Measurements from ENCODE around the gene ILDR1. TPM values are rescaled to one million over a fixed set of nuclear protein-coding genes. Genes with fewer than 3 reads are reported as not detected.

The ILDR1 gene
- total and polyA plus RNA-seq, 2 of the 4 experiments (the other 2 are of a cell fraction), result not detected

GRCh38 chr3:122003112-122003511 is 18.9 kb downstream of the ILDR1 start:
- no peak overlapping the region for H2AK5ac ChIP-seq (ENCODE audit: low read depth, low read length)
- H2BK5ac ChIP-seq (ENCODE audit: low read depth, low read length, poor library complexity, severe bottlenecking), result no peak overlapping the region
- intact Hi-C loops (cut with micrococcal nuclease), result no loop called here
- no peak for TF ChIP-seq NFE2L2 (IDR thresholded peaks at IDR 0.05; ENCODE audit: low read depth, low read length)
- POLR2A ChIA-PET (ENCODE audit: unreplicated experiment), result no interaction called here
- H2BK20ac ChIP-seq (ENCODE audit: low read depth, low read length), result no peak overlapping the region
- dilution Hi-C loops (cut with HindIII; ENCODE audit: low sequenced_read_pairs, unreplicated experiment), result no loop called here
- H2BK15ac ChIP-seq (ENCODE audit: low read depth, low read length), result no peak overlapping the region
- in situ Hi-C loops (cut with MboI; ENCODE audit: low sequenced_read_pairs), result no loop called here
- H4K8ac ChIP-seq (ENCODE audit: low read depth in 2 of 2, low read length in 2 of 2), result no peak overlapping the region
- H3K4ac ChIP-seq (ENCODE audit: low read depth, low read length), result no peak overlapping the region
- no peak overlapping the region for H3K56ac ChIP-seq (ENCODE audit: extremely low read depth, insufficient read depth, low read length)
- CTCF ChIA-PET, result no interaction called here
- no peak overlapping the region for H3K9ac ChIP-seq (ENCODE audit: low read depth, low read length)
- no peaks in the 10 kb centered on the region for H3K79me1 ChIP-seq (ENCODE audit: low read depth in 1 of 2, low read length in 2 of 2)
- H3K14ac ChIP-seq (replicated peaks; ENCODE audit: low read depth, low read length), result no peak overlapping the region
- no peak overlapping the region for H2AFZ ChIP-seq (replicated peaks; ENCODE audit: low read length, poor library complexity)
- H3K27ac ChIP-seq (ENCODE audit: insufficient read depth, low read length), result no peak overlapping the region
- DNase-seq (no peak), ATAC-seq (ENCODE audit: low read depth) (no peak)
- H3K9me1 ChIP-seq (ENCODE audit: insufficient read depth, low read length), result no peaks in the 10 kb centered on the region
- 100% methylated on average over 2 of the region's 6 CpGs; no CpG with 5 or more reads in 1 of the 2 experiments for WGBS, 2 experiments (ENCODE audit: extremely low coverage in 2 of 2, insufficient read length in 1 of 2)
- H4K20me1 ChIP-seq (ENCODE audit: insufficient read depth, low read length), result no peaks in the 10 kb centered on the region
- no peaks in the 10 kb centered on the region for H3K36me3 ChIP-seq (ENCODE audit: control insufficient read depth, insufficient read depth, low read length)
- no peak overlapping the region for H3K23ac ChIP-seq (ENCODE audit: low read depth, low read length)
- H3K27me3 ChIP-seq (ENCODE audit: control insufficient read depth, insufficient read depth, low read length), result no peaks in the 10 kb centered on the region; the same call in none of the 2 replicates
- no peaks in the 10 kb centered on the region; the same call in 1 of the 2 replicates for H3K4me1 ChIP-seq (ENCODE audit: control insufficient read depth, insufficient read depth, low read length)
- no peak overlapping the region for H4K5ac ChIP-seq (ENCODE audit: low read depth, low read length)
- no TSS peak for BruUV-seq (replicated peaks)
- H3K9me3 ChIP-seq (ENCODE audit: control insufficient read depth, insufficient read depth, low read length), result no peaks in the 10 kb centered on the region
- H2BK120ac ChIP-seq (ENCODE audit: low read depth, low read length), result no peak overlapping the region
- H3K4me3 ChIP-seq (ENCODE audit: insufficient read depth, low read depth, low read length), result no peak overlapping the region
- no peak overlapping the region for H3K18ac ChIP-seq (ENCODE audit: low read depth, low read length)
- H3K4me2 ChIP-seq (ENCODE audit: low read depth, low read length), result no peak overlapping the region
- no peak overlapping the region for H4K91ac ChIP-seq (ENCODE audit: insufficient read depth, low read depth, low read length)
- H2AK9ac ChIP-seq (replicated peaks; ENCODE audit: low read depth, low read length, poor library complexity), result no peak overlapping the region
